Gastroesophageal sphincter (tissue), 4 donors: ENCODE data around the gene FHAD1. TPM values are rescaled to one million over a fixed set of nuclear protein-coding genes. Genes with fewer than 3 reads are reported as not detected.
A peak's percentile ranks its signal among the peaks of the same experiment; 100 is the strongest.

Experiments
- ATAC-seq: fragments of 150-250 bp; one replicate; pipeline ENCODE4 v1.9.1; 2016; ENCODE audit warnings: mild to moderate bottlenecking, moderate library complexity
- H3K27ac ChIP-seq, 4 donors: fragments of 200-600 bp; sonication (generic) in 3 of 4; 1 replicate in 3 of 4; 2 replicates in 1 of 4; pipeline ENCODE4 v1.5.1; 2016 to 2019
- H3K27me3 ChIP-seq: fragments of 200-600 bp; sonication (generic); one replicate; pipeline ENCODE4 v1.5.1; 2019
- H3K36me3 ChIP-seq, 2 donors: fragments of 200-600 bp; sonication (generic); one replicate each; pipeline ENCODE4 v1.5.1; 2019; ENCODE audit warnings: control low read depth in 1 of 2
- H3K4me1 ChIP-seq, 3 donors: fragments of 200-600 bp; sonication (generic); 1 replicate in 2 of 3; 2 replicates in 1 of 3; pipeline ENCODE4 v1.5.1; 2016 to 2019; ENCODE audit warnings: control low read depth in 2 of 3
- H3K4me3 ChIP-seq, 2 donors: fragments of 200-600 bp; sonication (generic); one replicate each; pipeline ENCODE4 v1.5.1; 2019; ENCODE audit warnings: mild to moderate bottlenecking in 1 of 2, moderate library complexity in 1 of 2
- H3K9me3 ChIP-seq, 3 donors: fragments of 200-600 bp; sonication (generic); one replicate each; pipeline ENCODE4 v1.5.1; 2017 to 2019; ENCODE audit warnings: control low read depth in 2 of 3
- CTCF ChIP-seq, 4 experiments: fragments of 200-600 bp in 2 of 4; fragments of 450-650 bp in 2 of 4; sonication (generic) in 1 of 4; IDR thresholded peaks; one replicate each; pipeline ENCODE4 v1.5.1; 2017 to 2019; ENCODE audit warnings: antibody characterized with exemption in 4 of 4, mild to moderate bottlenecking in 2 of 4, moderate library complexity in 2 of 4
- EP300 ChIP-seq: sonication (generic); formaldehyde crosslinking; IDR thresholded peaks from one replicate; pipeline ENCODE4 v1.6.1; 2017; ENCODE audit warnings: antibody characterized with exemption, mild to moderate bottlenecking
- POLR2A ChIP-seq, 2 donors: fragments of 450-650 bp; IDR thresholded peaks; one replicate each; pipeline ENCODE4 v1.6.1; 2017; ENCODE audit warnings: antibody characterized with exemption in 2 of 2, mild to moderate bottlenecking in 2 of 2, moderate library complexity in 1 of 2
- POLR2AphosphoS5 ChIP-seq: sonication (generic); formaldehyde crosslinking; IDR thresholded peaks from one replicate; pipeline ENCODE4 v1.6.1; 2017; ENCODE audit warnings: antibody characterized with exemption
- WGBS, 2 donors: methylation state at CpG; one replicate each; pipeline ENCODE4 v1.1.5; 2018; ENCODE audit warnings: low coverage in 1 of 2; 5-methylcytosine and 5-hydroxymethylcytosine counted together
- total RNA-seq, 4 donors: library from RNA; depleted of rRNA; stranded (reverse); fragments of >200 nt; gene quantifications; one replicate each; pipeline ENCODE4 v1.1.0, GENCODE V29; 2016

The FHAD1 gene
- total RNA-seq, 4 donors from 2014 or later = 1.1 TPM; not detected in 3

DNA sequence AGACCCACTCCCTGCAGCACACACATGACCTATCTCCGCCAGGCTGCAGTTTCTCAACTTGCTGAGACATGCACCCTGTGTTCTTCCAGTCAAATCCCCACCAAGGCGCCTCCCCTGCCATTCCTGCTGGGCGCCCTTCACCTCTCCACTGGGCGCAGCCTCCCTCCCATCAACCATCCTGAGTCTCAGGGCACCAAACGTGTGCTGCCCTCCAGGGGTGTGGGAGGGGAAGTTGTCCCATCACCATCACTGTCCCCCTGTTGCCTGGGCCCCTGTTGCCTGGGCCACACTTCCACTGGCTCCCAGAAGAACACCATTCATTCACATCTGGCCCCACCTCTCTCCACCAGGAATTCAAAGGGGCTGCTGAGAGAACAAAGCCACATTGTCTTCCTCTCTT, 117.7 kb downstream of the FHAD1 start:
- H3K4me1 ChIP-seq = no peaks in the 10 kb centered on the region
- H3K27me3 ChIP-seq = no peaks in the 10 kb centered on the region
- H3K4me3 ChIP-seq = no peak overlapping the region
- no peak for TF ChIP-seq POLR2A (IDR thresholded peaks at IDR 0.05)
- TF ChIP-seq POLR2AphosphoS5 = no peak
- TF ChIP-seq CTCF (IDR thresholded peaks at IDR 0.05) = no peak
- TF ChIP-seq EP300 = no peak
- no peaks in the 10 kb centered on the region for H3K36me3 ChIP-seq
- no peak for ATAC-seq
- WGBS, 2 donors = 77 to 89% methylated on average over 2 to 5 of the region's 5 CpGs
- H3K9me3 ChIP-seq = no peaks in the 10 kb centered on the region
- H3K27ac ChIP-seq = no peak overlapping the region

DNA sequence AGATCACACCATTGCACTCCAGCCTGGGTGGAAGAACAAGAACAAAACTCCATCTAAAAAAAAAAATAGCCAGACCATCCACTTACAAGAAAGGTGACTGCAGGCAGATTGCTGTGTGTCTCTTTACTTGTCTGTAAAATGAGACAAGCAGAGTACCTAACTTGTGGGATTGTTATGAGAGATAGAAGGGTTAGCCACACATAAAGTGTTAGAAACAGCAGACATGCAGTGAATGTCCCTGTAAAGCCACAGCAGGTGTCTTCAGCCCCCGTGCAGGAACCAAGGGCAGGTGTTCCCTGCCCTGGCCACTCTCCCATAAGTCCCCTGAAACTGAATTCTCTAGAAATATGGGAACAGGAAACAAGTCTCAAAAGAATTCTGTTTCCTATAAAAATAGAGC, 121.9 kb downstream of the FHAD1 start:
- H3K4me3 ChIP-seq = no peak overlapping the region
- H3K9me3 ChIP-seq = no peaks in the 10 kb centered on the region
- H3K36me3 ChIP-seq = no peaks in the 10 kb centered on the region
- H3K27me3 ChIP-seq = no peaks in the 10 kb centered on the region
- H3K4me1 ChIP-seq = peaks cover 0 to 23% (median 13%) of the 10 kb centered on the region in 3 donors
- TF ChIP-seq POLR2AphosphoS5 (no peak), CTCF (IDR thresholded peaks at IDR 0.05) (no peak), EP300 (no peak), POLR2A (IDR thresholded peaks at IDR 0.05) (no peak)
- WGBS, 2 donors = no CpG with 5 or more reads among the region's 1 CpG
- H3K27ac ChIP-seq = no peak overlapping the region
- no peak for ATAC-seq

GRCh38 chr1:15370268-15370667, 123.2 kb downstream of the FHAD1 start:
- TF ChIP-seq CTCF (IDR thresholded peaks at IDR 0.05) (no peak), EP300 (no peak), POLR2A (IDR thresholded peaks at IDR 0.05) (no peak), POLR2AphosphoS5 (no peak)
- H3K36me3 ChIP-seq = no peaks in the 10 kb centered on the region
- no peaks in the 10 kb centered on the region for H3K27me3 ChIP-seq
- H3K4me1 ChIP-seq = peaks cover 0 to 23% (median 13%) of the 10 kb centered on the region in 3 donors
- H3K9me3 ChIP-seq = no peaks in the 10 kb centered on the region
- 80 to 81% methylated on average over 3 to 4 of the region's 4 CpGs for WGBS, 2 donors
- H3K4me3 ChIP-seq = no peak overlapping the region
- ATAC-seq = no peak
- peak overlapping the region in 3 of 4 donors; percentile 44 to 68 (median 67) for H3K27ac ChIP-seq

- 5 to 60% methylated on average over 1 to 6 of the region's 16 CpGs for WGBS, 2 donors
- Histone ChIP-seq H3K4me1 (peaks cover 0 to 23% (median 13%) of the 10 kb centered on the region in 3 donors), H3K27ac (peak overlapping the region in 3 of 4 donors; percentile 44 to 68 (median 67)), H3K27me3 (no peaks in the 10 kb centered on the region), H3K36me3 (no peaks in the 10 kb centered on the region), H3K4me3 (no peak overlapping the region), H3K9me3 (no peaks in the 10 kb centered on the region)
- no peak for TF ChIP-seq EP300
- TF ChIP-seq POLR2A (IDR thresholded peaks at IDR 0.05) = no peak
- no peak for TF ChIP-seq CTCF (IDR thresholded peaks at IDR 0.05)
- peak; percentile 82 for TF ChIP-seq POLR2AphosphoS5
- ATAC-seq = peak; percentile 79
These were observed 123.9 kb downstream of the FHAD1 start for GRCh38 chr1:15370781-15371520.
